Activated CD4-positive, alpha-beta T cell treated with anti-CD3 and anti-CD28 coated beads, Interleukin-2, amount 10 ng/mL, durations not matched to agents 7 days and 5 days (primary cell): ENCODE results near the gene FAT2. TPM values are rescaled to one million over a fixed set of nuclear protein-coding genes. Genes with fewer than 3 reads are reported as not detected.

Source experiments
- CTCF ChIA-PET: fragments of 350-600 bp; sonication (Branson Sonifier 250); formaldehyde crosslinking; loops from one replicate; lab custom pipeline; 2021; ENCODE audit warnings: antibody characterized with exemption; lab: Charles Lee
- POLR2A ChIA-PET: fragments of 350-600 bp; sonication (Branson Sonifier 250); formaldehyde crosslinking; loops from one replicate; lab custom pipeline; 2021; ENCODE audit warnings: antibody characterized with exemption; lab: Charles Lee
- DNase-seq: peaks from one replicate; pipeline ENCODE4 v3.0.0-alpha.2; 2020
- H3K27ac Mint-ChIP-seq: one replicate; pipeline ENCODE4 v1.8.0; 2021; ENCODE audit warnings: mild to moderate bottlenecking, moderate library complexity, mixed read lengths
- H3K27me3 Mint-ChIP-seq: one replicate; pipeline ENCODE4 v1.8.0; 2021; ENCODE audit warnings: mixed read lengths
- H3K36me3 Mint-ChIP-seq: one replicate; pipeline ENCODE4 v1.8.0; 2021; ENCODE audit warnings: low read depth, mixed read lengths
- H3K4me1 Mint-ChIP-seq: one replicate; pipeline ENCODE4 v1.8.0; 2021; ENCODE audit warnings: mixed read lengths
- H3K4me3 Mint-ChIP-seq: one replicate; pipeline ENCODE4 v1.8.0; 2021; ENCODE audit warnings: mild to moderate bottlenecking, moderate library complexity, mixed read lengths
- H3K9me3 Mint-ChIP-seq: one replicate; pipeline ENCODE4 v1.8.0; 2021; ENCODE audit warnings: mixed read lengths
- total RNA-seq, 2 experiments: library from RNA; stranded (reverse); gene quantifications; one replicate each; pipeline ENCODE4 v1.2.3, GENCODE V29; 2021

The FAT2 gene
- total RNA-seq, 2 experiments from 2014 or later: not detected

GRCh38 chr5:151577566-151577965 lies 13.6 kb downstream of the FAT2 start:
- no peak for DNase-seq
- Mint-ChIP-seq H3K36me3 (no peaks in the 10 kb centered on the region), H3K27me3 (no peaks in the 10 kb centered on the region), H3K9me3 (no peaks in the 10 kb centered on the region), H3K4me1 (peaks cover 8% of the 10 kb centered on the region), H3K27ac (no peak overlapping the region), H3K4me3 (no peak overlapping the region)
- CTCF ChIA-PET: interaction anchor here (0.6 to 0.7 kb wide), 2 partner anchors 19 to 84 kb away, joined by 3 to 5 read pairs; no protein-coding TSS in a partner anchor
- POLR2A ChIA-PET: interaction anchor here (0.7 kb wide), 1 partner anchor 8 kb away, joined by 3 read pairs; no protein-coding TSS in a partner anchor

- no peaks in the 10 kb centered on the region for H3K36me3 Mint-ChIP-seq
- CTCF ChIA-PET: no interaction called here
Measured at GRCh38 chr5:151574444-151574996, 16.6 kb downstream of the FAT2 start.

GRCh38 chr5:151572657-151573368 lies 18.3 kb downstream of the FAT2 start:
- ChIA-PET POLR2A (no interaction called here), CTCF (interaction anchor here (1.2 kb wide), 1 partner anchor 13 kb away, joined by 3 read pairs; no protein-coding TSS in a partner anchor)
- Mint-ChIP-seq H3K27ac (no peak overlapping the region), H3K36me3 (no peaks in the 10 kb centered on the region), H3K27me3 (no peaks in the 10 kb centered on the region), H3K4me3 (no peak overlapping the region), H3K4me1 (peaks cover 8% of the 10 kb centered on the region), H3K9me3 (no peaks in the 10 kb centered on the region)
- DNase-seq: no peak

More at GRCh38 chr5:151574444-151574996, 16.6 kb downstream of the FAT2 start:
- H3K9me3 Mint-ChIP-seq: no peaks in the 10 kb centered on the region
- no peak overlapping the region for H3K4me3 Mint-ChIP-seq
- no peak for DNase-seq
- POLR2A ChIA-PET: no interaction called here
- no peaks in the 10 kb centered on the region for H3K27me3 Mint-ChIP-seq
- H3K27ac Mint-ChIP-seq: no peak overlapping the region
- peaks cover 8% of the 10 kb centered on the region for H3K4me1 Mint-ChIP-seq

- Mint-ChIP-seq H3K36me3 (no peaks in the 10 kb centered on the region), H3K9me3 (no peaks in the 10 kb centered on the region), H3K4me3 (no peak overlapping the region), H3K27ac (no peak overlapping the region), H3K27me3 (no peaks in the 10 kb centered on the region), H3K4me1 (no peaks in the 10 kb centered on the region)
- POLR2A ChIA-PET: no interaction called here
- DNase-seq: no peak
- CTCF ChIA-PET: interaction anchor here (1.1 to 1.2 kb wide), 2 partner anchors 12 to 48 kb away, joined by 3 read pairs; no protein-coding TSS in a partner anchor
Measured at GRCh38 chr5:151571270-151572173, 19.6 kb downstream of the FAT2 start.

- CTCF ChIA-PET: no interaction called here
- Mint-ChIP-seq H3K4me1 (no peaks in the 10 kb centered on the region), H3K27me3 (no peaks in the 10 kb centered on the region), H3K36me3 (no peaks in the 10 kb centered on the region), H3K27ac (no peak overlapping the region), H3K4me3 (no peak overlapping the region), H3K9me3 (no peaks in the 10 kb centered on the region)
- POLR2A ChIA-PET: no interaction called here
- DNase-seq: no peak
Measured at GRCh38 chr5:151570512-151571269, 20.4 kb downstream of the FAT2 start.

- Mint-ChIP-seq H3K9me3 (no peaks in the 10 kb centered on the region), H3K4me1 (no peaks in the 10 kb centered on the region), H3K27ac (no peak overlapping the region), H3K36me3 (no peaks in the 10 kb centered on the region), H3K4me3 (no peak overlapping the region), H3K27me3 (no peaks in the 10 kb centered on the region)
- ChIA-PET POLR2A (no interaction called here), CTCF (interaction anchor here (1.4 kb wide), 1 partner anchor 78 kb away, joined by 3 read pairs; no protein-coding TSS in a partner anchor)
- no peak for DNase-seq
Measured at GRCh38 chr5:151570058-151570457, 21.1 kb downstream of the FAT2 start.

GRCh38 chr5:151569132-151570046 lies 21.7 kb downstream of the FAT2 start:
- no peak for DNase-seq

GRCh38 chr5:151568036-151568435 lies 23.1 kb downstream of the FAT2 start:
- Mint-ChIP-seq H3K36me3 (no peaks in the 10 kb centered on the region), H3K4me3 (no peak overlapping the region), H3K27ac (no peak overlapping the region), H3K9me3 (no peaks in the 10 kb centered on the region), H3K27me3 (no peaks in the 10 kb centered on the region), H3K4me1 (no peaks in the 10 kb centered on the region)
- ChIA-PET POLR2A (no interaction called here), CTCF (interaction anchor here (0.9 kb wide), 1 partner anchor 20 kb away, joined by 3 read pairs; no protein-coding TSS in a partner anchor)
- DNase-seq: no peak

More at GRCh38 chr5:151569132-151570046, 21.7 kb downstream of the FAT2 start:
- H3K27ac Mint-ChIP-seq: no peak overlapping the region
- H3K4me1 Mint-ChIP-seq: no peaks in the 10 kb centered on the region
- H3K4me3 Mint-ChIP-seq: no peak overlapping the region
- no peaks in the 10 kb centered on the region for H3K9me3 Mint-ChIP-seq
- no peaks in the 10 kb centered on the region for H3K27me3 Mint-ChIP-seq
- ChIA-PET CTCF (interaction anchor here (1.4 kb wide), 1 partner anchor 79 kb away, joined by 3 read pairs; no protein-coding TSS in a partner anchor), POLR2A (interaction anchor here (0.6 kb wide), 1 partner anchor 18 kb away, joined by 3 read pairs; no protein-coding TSS in a partner anchor)
- no peaks in the 10 kb centered on the region for H3K36me3 Mint-ChIP-seq

- H3K36me3 Mint-ChIP-seq: no peaks in the 10 kb centered on the region
- H3K27me3 Mint-ChIP-seq: no peaks in the 10 kb centered on the region
- CTCF ChIA-PET: no interaction called here
- no peaks in the 10 kb centered on the region for H3K4me1 Mint-ChIP-seq
- H3K27ac Mint-ChIP-seq: no peak overlapping the region
- no peak for DNase-seq
- H3K9me3 Mint-ChIP-seq: no peaks in the 10 kb centered on the region
- POLR2A ChIA-PET: no interaction called here
- no peak overlapping the region for H3K4me3 Mint-ChIP-seq
Measured at GRCh38 chr5:151565971-151566370, 25.2 kb downstream of the FAT2 start.

GRCh38 chr5:151562019-151562707 lies 29.0 kb downstream of the FAT2 start:
- Mint-ChIP-seq H3K4me3 (no peak overlapping the region), H3K4me1 (no peaks in the 10 kb centered on the region), H3K9me3 (no peaks in the 10 kb centered on the region), H3K36me3 (no peaks in the 10 kb centered on the region), H3K27ac (no peak overlapping the region), H3K27me3 (no peaks in the 10 kb centered on the region)
- DNase-seq: no peak
- ChIA-PET POLR2A (no interaction called here), CTCF (interaction anchor here (1.0 kb wide), 1 partner anchor 15 kb away, joined by 3 read pairs; no protein-coding TSS in a partner anchor)

- Mint-ChIP-seq H3K36me3 (no peaks in the 10 kb centered on the region), H3K27me3 (no peaks in the 10 kb centered on the region), H3K9me3 (no peaks in the 10 kb centered on the region), H3K4me3 (no peak overlapping the region), H3K4me1 (no peaks in the 10 kb centered on the region), H3K27ac (no peak overlapping the region)
- ChIA-PET POLR2A (no interaction called here), CTCF (interaction anchor here (1.6 kb wide), 1 partner anchor 37 kb away, joined by 3 read pairs; no protein-coding TSS in a partner anchor)
- DNase-seq: no peak
Measured at GRCh38 chr5:151557951-151558350, 33.2 kb downstream of the FAT2 start.
